Sigmoid colon (tissue), 4 donors: ENCODE data around the gene KRT81.

Source experiments
- EP300 ChIP-seq, 4 donors: sonication (generic); formaldehyde crosslinking; IDR thresholded peaks; one replicate each; pipeline ENCODE4 v1.6.1; 2017; ENCODE audit warnings: antibody characterized with exemption in 4 of 4
- POLR2A ChIP-seq, 2 donors: fragments of 450-650 bp; IDR thresholded peaks; one replicate each; pipeline ENCODE4 v1.6.1; 2016; ENCODE audit warnings: antibody characterized with exemption in 2 of 2, mild to moderate bottlenecking in 2 of 2, moderate library complexity in 2 of 2
- POLR2AphosphoS5 ChIP-seq, 4 donors: sonication (generic); formaldehyde crosslinking; IDR thresholded peaks; one replicate each; pipeline ENCODE4 v1.6.1; 2017; ENCODE audit warnings: antibody characterized with exemption in 4 of 4
- TF ChIP-seq, protein P1 (sequence below), 4 experiments: fragments of 450-650 bp in 3 of 4; fragments of 200-600 bp in 1 of 4; IDR thresholded peaks; one replicate each; pipeline ENCODE4 v1.5.1; 2016 to 2019; ENCODE audit warnings: antibody characterized with exemption in 4 of 4, mild to moderate bottlenecking in 3 of 4, moderate library complexity in 2 of 4

DNA sequence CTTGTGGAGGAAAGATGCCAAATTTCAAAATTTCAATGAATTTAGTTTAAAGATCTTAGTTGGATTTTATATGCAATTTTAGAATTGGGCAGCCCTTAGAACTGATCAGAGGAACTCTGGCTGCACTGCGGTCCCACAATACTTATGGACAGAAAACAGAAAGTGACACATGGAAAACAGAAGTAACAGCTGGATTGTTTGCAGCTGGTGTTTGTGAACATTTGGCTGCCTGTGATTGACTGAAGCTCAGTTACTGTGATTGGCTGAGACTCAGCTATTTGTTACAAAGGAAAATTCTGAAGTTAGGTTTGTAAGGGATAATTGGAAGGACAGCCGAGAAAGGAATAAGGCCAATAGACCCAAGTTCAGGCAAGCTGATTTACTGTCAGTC, 26.9 kb downstream of the KRT81 start:
- TF ChIP-seq POLR2A (IDR thresholded peaks at IDR 0.05) (no peak), POLR2AphosphoS5 (IDR thresholded peaks at IDR 0.05) (no peak), EP300 (IDR thresholded peaks at IDR 0.05) (no peak)
- TF ChIP-seq, protein P1, sequence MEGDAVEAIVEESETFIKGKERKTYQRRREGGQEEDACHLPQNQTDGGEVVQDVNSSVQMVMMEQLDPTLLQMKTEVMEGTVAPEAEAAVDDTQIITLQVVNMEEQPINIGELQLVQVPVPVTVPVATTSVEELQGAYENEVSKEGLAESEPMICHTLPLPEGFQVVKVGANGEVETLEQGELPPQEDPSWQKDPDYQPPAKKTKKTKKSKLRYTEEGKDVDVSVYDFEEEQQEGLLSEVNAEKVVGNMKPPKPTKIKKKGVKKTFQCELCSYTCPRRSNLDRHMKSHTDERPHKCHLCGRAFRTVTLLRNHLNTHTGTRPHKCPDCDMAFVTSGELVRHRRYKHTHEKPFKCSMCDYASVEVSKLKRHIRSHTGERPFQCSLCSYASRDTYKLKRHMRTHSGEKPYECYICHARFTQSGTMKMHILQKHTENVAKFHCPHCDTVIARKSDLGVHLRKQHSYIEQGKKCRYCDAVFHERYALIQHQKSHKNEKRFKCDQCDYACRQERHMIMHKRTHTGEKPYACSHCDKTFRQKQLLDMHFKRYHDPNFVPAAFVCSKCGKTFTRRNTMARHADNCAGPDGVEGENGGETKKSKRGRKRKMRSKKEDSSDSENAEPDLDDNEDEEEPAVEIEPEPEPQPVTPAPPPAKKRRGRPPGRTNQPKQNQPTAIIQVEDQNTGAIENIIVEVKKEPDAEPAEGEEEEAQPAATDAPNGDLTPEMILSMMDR (IDR thresholded peaks at IDR 0.05) = no peak
